ENCODE data around the gene LSAMP.

LSAMP gene

DNA sequence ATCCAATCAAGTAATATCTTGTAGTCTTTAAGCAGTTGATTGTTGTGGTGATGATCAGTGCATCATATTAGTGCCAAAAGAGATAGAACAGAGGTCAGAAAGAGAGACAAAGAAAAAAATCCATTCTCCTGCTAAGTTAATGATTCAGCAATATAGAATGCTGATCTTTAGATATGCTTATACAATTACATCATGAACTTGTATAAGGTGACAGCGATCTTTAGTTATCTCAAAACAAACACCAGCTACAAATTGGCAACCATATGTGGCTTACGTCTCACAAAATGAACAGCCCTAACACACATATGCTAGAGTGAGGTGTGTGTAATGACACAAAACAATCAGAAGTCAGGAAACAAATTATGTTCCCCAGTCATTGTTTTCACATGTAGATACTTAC lies 12.5 kb downstream of the LSAMP start:
- H3K27me3 ChIP-seq (ENCODE audit: low read depth, low read length): no peaks in the 10 kb centered on the region
- TF ChIP-seq EZH2phosphoT487 (IDR thresholded peaks at IDR 0.05; ENCODE audit: low read depth): no peak
- TF ChIP-seq, protein P1, sequence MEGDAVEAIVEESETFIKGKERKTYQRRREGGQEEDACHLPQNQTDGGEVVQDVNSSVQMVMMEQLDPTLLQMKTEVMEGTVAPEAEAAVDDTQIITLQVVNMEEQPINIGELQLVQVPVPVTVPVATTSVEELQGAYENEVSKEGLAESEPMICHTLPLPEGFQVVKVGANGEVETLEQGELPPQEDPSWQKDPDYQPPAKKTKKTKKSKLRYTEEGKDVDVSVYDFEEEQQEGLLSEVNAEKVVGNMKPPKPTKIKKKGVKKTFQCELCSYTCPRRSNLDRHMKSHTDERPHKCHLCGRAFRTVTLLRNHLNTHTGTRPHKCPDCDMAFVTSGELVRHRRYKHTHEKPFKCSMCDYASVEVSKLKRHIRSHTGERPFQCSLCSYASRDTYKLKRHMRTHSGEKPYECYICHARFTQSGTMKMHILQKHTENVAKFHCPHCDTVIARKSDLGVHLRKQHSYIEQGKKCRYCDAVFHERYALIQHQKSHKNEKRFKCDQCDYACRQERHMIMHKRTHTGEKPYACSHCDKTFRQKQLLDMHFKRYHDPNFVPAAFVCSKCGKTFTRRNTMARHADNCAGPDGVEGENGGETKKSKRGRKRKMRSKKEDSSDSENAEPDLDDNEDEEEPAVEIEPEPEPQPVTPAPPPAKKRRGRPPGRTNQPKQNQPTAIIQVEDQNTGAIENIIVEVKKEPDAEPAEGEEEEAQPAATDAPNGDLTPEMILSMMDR (IDR thresholded peaks at IDR 0.05; ENCODE audit: low read depth, low read length): no peak
- no peak overlapping the region for H3K4me2 ChIP-seq (ENCODE audit: low read length)
- H3K36me3 ChIP-seq (replicated peaks; ENCODE audit: low read depth, low read length): no peaks in the 10 kb centered on the region
- no peaks in the 10 kb centered on the region for H3K79me2 ChIP-seq (ENCODE audit: low read length)
- H3K9me3 ChIP-seq (ENCODE audit: insufficient read depth, low read length): no peaks in the 10 kb centered on the region
- no peaks in the 10 kb centered on the region for H4K20me1 ChIP-seq (ENCODE audit: insufficient read depth, low read length)
- H2AFZ ChIP-seq (ENCODE audit: low read depth, low read length): no peak overlapping the region
- no peak overlapping the region for H3K9ac ChIP-seq (ENCODE audit: low read length)
- H3K4me3 ChIP-seq (ENCODE audit: low read length): no peak overlapping the region
- H3K4me1 ChIP-seq (ENCODE audit: low read length): no peaks in the 10 kb centered on the region
- no peak overlapping the region for H3K27ac ChIP-seq (ENCODE audit: low read length)

DNA sequence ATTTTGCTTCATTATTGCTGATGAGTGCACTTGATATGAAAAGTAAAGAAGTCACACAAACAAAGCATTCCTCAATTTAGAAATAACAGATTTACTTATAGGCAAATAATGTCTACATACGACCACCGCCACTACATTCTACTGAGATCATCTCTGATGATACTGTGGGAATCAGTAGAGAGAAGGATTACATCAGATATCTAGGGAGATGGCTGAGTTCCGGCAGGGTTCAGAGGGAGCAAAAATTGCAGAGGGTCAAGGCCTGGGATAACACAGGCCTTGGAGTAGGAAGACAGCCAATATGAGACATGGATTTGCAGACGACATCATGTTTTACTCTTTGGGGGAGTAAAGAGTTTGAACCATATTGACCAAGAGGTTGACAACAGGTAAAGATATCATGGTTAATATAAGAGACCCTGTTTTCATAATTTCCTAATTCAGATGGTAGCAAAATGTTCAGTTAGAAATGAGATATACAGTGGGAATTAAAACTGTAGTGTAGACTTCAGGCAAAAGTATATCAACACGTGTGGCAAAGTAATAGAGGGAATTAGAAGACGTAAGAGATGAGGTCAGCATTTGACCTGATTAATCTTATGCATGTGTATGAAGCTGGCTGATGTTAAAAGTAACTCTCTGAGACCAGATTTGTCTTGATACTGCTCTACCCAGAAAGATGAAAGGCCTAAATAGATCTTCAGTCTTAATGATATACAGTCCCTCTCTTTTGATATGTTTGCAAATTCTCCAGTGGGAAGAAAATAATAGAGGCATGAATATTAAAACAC lies 15.6 kb downstream of the LSAMP start:
- Histone ChIP-seq H3K9me3 (ENCODE audit: insufficient read depth, low read length) (no peaks in the 10 kb centered on the region), H3K36me3 (replicated peaks; ENCODE audit: low read depth, low read length) (no peaks in the 10 kb centered on the region), H3K4me3 (ENCODE audit: low read length) (no peak overlapping the region), H4K20me1 (ENCODE audit: insufficient read depth, low read length) (no peaks in the 10 kb centered on the region), H2AFZ (ENCODE audit: low read depth, low read length) (no peak overlapping the region), H3K4me2 (ENCODE audit: low read length) (no peak overlapping the region), H3K9ac (ENCODE audit: low read length) (no peak overlapping the region), H3K27me3 (ENCODE audit: low read depth, low read length) (no peaks in the 10 kb centered on the region), H3K79me2 (ENCODE audit: low read length) (no peaks in the 10 kb centered on the region), H3K27ac (ENCODE audit: low read length) (no peak overlapping the region), H3K4me1 (ENCODE audit: low read length) (no peaks in the 10 kb centered on the region)
- TF ChIP-seq, protein P1 (IDR thresholded peaks at IDR 0.05; ENCODE audit: low read depth, low read length): no peak
- TF ChIP-seq EZH2phosphoT487 (IDR thresholded peaks at IDR 0.05; ENCODE audit: low read depth): no peak

DNA sequence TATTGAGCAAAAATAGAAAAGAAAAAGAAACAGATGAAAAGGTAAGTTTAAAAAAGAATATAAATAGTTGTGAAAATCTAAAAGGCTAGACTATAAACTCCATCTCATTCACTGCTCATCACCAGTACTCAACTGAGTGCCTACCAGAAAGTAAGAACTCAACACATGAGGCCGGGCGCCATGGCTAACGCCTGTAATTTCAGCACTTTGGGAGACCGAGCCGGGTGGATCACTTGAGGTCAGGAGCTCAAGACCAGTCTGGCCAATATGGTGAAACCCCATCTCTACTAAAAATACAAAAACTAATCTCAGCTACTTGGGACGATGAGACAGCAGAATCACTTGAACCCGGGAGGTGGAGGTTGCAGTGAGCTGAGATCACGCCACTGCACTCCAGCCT lies 19.3 kb downstream of the LSAMP start:
- no peaks in the 10 kb centered on the region for H4K20me1 ChIP-seq (ENCODE audit: insufficient read depth, low read length)
- H3K27ac ChIP-seq (ENCODE audit: low read length): no peak overlapping the region
- no peak overlapping the region for H3K9ac ChIP-seq (ENCODE audit: low read length)
- 0 out of 2 replicates have a peak, but pooled peaks cover 2% of the 10 kb centered on the region for H3K9me3 ChIP-seq (ENCODE audit: insufficient read depth, low read length)
- H3K27me3 ChIP-seq (ENCODE audit: low read depth, low read length): no peaks in the 10 kb centered on the region; the same call in 1 of the 2 replicates
- H3K4me2 ChIP-seq (ENCODE audit: low read length): no peak overlapping the region
- TF ChIP-seq EZH2phosphoT487 (IDR thresholded peaks at IDR 0.05; ENCODE audit: low read depth): no peak
- H3K4me1 ChIP-seq (ENCODE audit: low read length): peaks cover 9% of the 10 kb centered on the region
- H3K79me2 ChIP-seq (ENCODE audit: low read length): no peaks in the 10 kb centered on the region
- H3K36me3 ChIP-seq (replicated peaks; ENCODE audit: low read depth, low read length): no peaks in the 10 kb centered on the region
- H2AFZ ChIP-seq (ENCODE audit: low read depth, low read length): no peak overlapping the region
- no peak overlapping the region for H3K4me3 ChIP-seq (ENCODE audit: low read length)

DNA sequence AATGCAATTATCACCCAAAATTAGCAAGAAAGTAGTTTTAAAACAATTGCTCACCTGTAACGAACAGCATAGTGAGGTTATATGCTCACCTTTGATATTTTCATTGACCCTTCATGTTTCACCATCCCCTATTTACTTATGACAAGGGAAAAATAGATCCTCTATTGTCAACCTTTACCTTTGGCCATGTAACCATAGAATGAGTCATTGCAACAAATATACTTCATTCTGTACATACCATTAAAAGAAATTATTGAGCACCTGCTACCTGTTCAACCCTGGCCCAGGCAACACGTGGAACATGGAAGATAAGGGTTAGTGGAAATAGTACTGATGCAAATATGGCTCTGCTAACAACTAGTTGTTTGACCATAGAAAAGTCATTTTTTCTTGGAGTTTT lies 20.2 kb downstream of the LSAMP start:
- Histone ChIP-seq H3K4me1 (ENCODE audit: low read length) (peaks cover 9% of the 10 kb centered on the region), H2AFZ (ENCODE audit: low read depth, low read length) (no peak overlapping the region), H3K4me3 (ENCODE audit: low read length) (no peak overlapping the region), H4K20me1 (ENCODE audit: insufficient read depth, low read length) (no peaks in the 10 kb centered on the region), H3K79me2 (ENCODE audit: low read length) (no peaks in the 10 kb centered on the region), H3K27ac (ENCODE audit: low read length) (no peak overlapping the region), H3K27me3 (ENCODE audit: low read depth, low read length) (no peaks in the 10 kb centered on the region; the same call in 1 of the 2 replicates), H3K9me3 (ENCODE audit: insufficient read depth, low read length) (0 out of 2 replicates have a peak, but pooled peaks cover 2% of the 10 kb centered on the region), H3K4me2 (ENCODE audit: low read length) (no peak overlapping the region), H3K9ac (ENCODE audit: low read length) (no peak overlapping the region), H3K36me3 (replicated peaks; ENCODE audit: low read depth, low read length) (no peaks in the 10 kb centered on the region)
- TF ChIP-seq, protein P1 (IDR thresholded peaks at IDR 0.05; ENCODE audit: low read depth, low read length): no peak
- no peak for TF ChIP-seq EZH2phosphoT487 (IDR thresholded peaks at IDR 0.05; ENCODE audit: low read depth)
